ENCODE results near the gene RAB37.

The RAB37 gene

GRCh38 chr17:74761419-74761818 is 24.4 kb downstream of the RAB37 start:
- no peak for DNase-seq (ENCODE audit: low read depth)

GRCh38 chr17:74761931-74762330 is 24.9 kb downstream of the RAB37 start:
- DNase-seq (ENCODE audit: low read depth): no peak

- no peak for DNase-seq (ENCODE audit: low read depth)
These were observed 26.7 kb downstream of the RAB37 start for GRCh38 chr17:74763565-74764387.

GRCh38 chr17:74764751-74765286 is 27.8 kb downstream of the RAB37 start:
- no peak for DNase-seq (ENCODE audit: low read depth)

GRCh38 chr17:74766413-74766812 is 29.4 kb downstream of the RAB37 start:
- DNase-seq (ENCODE audit: low read depth): no peak

- DNase-seq (ENCODE audit: low read depth): no peak
These were observed 30.1 kb downstream of the RAB37 start for GRCh38 chr17:74767111-74767516.

GRCh38 chr17:74768069-74768762 is 31.2 kb downstream of the RAB37 start:
- DNase-seq (ENCODE audit: low read depth): no peak

- DNase-seq (ENCODE audit: low read depth): no peak
These were observed 31.7 kb downstream of the RAB37 start for GRCh38 chr17:74768763-74769114.

- no peak for DNase-seq (ENCODE audit: low read depth)
These were observed 32.3 kb downstream of the RAB37 start for GRCh38 chr17:74769266-74769855.

- no peak for DNase-seq (ENCODE audit: low read depth)
These were observed 32.9 kb downstream of the RAB37 start for GRCh38 chr17:74769856-74770497.

GRCh38 chr17:74770498-74771318 is 33.7 kb downstream of the RAB37 start:
- DNase-seq (ENCODE audit: low read depth): peak; percentile 73

- no peak for DNase-seq (ENCODE audit: low read depth)
These were observed 34.4 kb downstream of the RAB37 start for GRCh38 chr17:74771319-74771914.

- no peak for DNase-seq (ENCODE audit: low read depth)
These were observed 35.0 kb downstream of the RAB37 start for GRCh38 chr17:74772053-74772452.

- DNase-seq (ENCODE audit: low read depth): no peak
These were observed 36.4 kb downstream of the RAB37 start for GRCh38 chr17:74773414-74773813.

- DNase-seq (ENCODE audit: low read depth): no peak
These were observed 36.8 kb downstream of the RAB37 start for GRCh38 chr17:74773871-74774286.

- no peak for DNase-seq (ENCODE audit: low read depth)
These were observed 38.5 kb downstream of the RAB37 start for GRCh38 chr17:74775409-74776043.

GRCh38 chr17:74776044-74776962 is 39.2 kb downstream of the RAB37 start, which contains the start of gene NAT9:
Gene NAT9 (minus strand): TSS chr17:74776345. CDS start chr17:74775698, 647 bp downstream.
- DNase-seq (ENCODE audit: low read depth): peak; percentile 98

- no peak for DNase-seq (ENCODE audit: low read depth)
These were observed 39.9 kb downstream of the RAB37 start for GRCh38 chr17:74776990-74777389.

- no peak for DNase-seq (ENCODE audit: low read depth)
These were observed 41.0 kb downstream of the RAB37 start for GRCh38 chr17:74777901-74778515.

Data from T follicular helper cell (primary cell).